ENCODE data around the gene CCDC175. TPM values are rescaled to one million over a fixed set of nuclear protein-coding genes. Genes with fewer than 3 reads are reported as not detected.
A peak's percentile ranks its signal among the peaks of the same experiment; 100 is the strongest.

The CCDC175 gene
- total RNA-seq, 1 donor from 2014 or later, result not detected

GRCh38 chr14:59540852-59541251, 35.8 kb downstream of the CCDC175 start:
- no peak for DNase-seq (ENCODE audit: low read depth in 2 of 2)

- DNase-seq (ENCODE audit: low read depth in 2 of 2), result no peak
These were observed 37.7 kb downstream of the CCDC175 start for GRCh38 chr14:59538936-59539335.

- no peak for DNase-seq (ENCODE audit: low read depth in 2 of 2)
These were observed 39.1 kb downstream of the CCDC175 start for GRCh38 chr14:59537476-59537875.

- no peak for DNase-seq (ENCODE audit: low read depth in 2 of 2)
These were observed 42.1 kb downstream of the CCDC175 start for GRCh38 chr14:59534361-59534987.

DNA sequence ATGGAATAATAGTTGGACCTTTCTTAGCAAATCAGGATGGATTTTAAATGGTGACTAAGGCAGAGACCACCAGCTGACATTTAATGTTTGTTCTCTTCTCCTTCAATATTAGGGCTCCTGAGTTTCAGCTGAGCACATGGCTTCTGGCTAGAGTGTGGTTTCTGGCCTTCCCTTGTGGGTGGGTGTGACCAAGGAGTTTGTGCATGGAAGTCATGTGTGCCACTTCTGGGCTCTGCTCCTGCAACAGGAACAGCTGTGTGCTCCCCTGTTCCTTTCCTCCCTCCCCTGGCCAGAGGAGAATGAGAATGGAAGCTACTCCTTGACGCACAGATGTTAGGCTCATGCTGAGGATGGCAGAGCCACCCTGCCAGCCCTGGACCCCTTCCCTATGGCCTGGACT, 44.2 kb downstream of the CCDC175 start:
- DNase-seq (ENCODE audit: low read depth in 2 of 2), result no peak

- no peak for DNase-seq (ENCODE audit: low read depth in 2 of 2)
These were observed 46.3 kb downstream of the CCDC175 start for GRCh38 chr14:59530349-59530748.

GRCh38 chr14:59529189-59529588, 47.4 kb downstream of the CCDC175 start:
- no peak for DNase-seq (ENCODE audit: low read depth in 2 of 2)

- DNase-seq (ENCODE audit: low read depth in 2 of 2), result no peak
These were observed 56.4 kb downstream of the CCDC175 start for GRCh38 chr14:59520224-59520623.

- peak in 1 of 2 donors; percentile 12 for DNase-seq (ENCODE audit: low read depth in 2 of 2)
These were observed 64.6 kb downstream of the CCDC175 start for GRCh38 chr14:59511916-59512575.

DNA sequence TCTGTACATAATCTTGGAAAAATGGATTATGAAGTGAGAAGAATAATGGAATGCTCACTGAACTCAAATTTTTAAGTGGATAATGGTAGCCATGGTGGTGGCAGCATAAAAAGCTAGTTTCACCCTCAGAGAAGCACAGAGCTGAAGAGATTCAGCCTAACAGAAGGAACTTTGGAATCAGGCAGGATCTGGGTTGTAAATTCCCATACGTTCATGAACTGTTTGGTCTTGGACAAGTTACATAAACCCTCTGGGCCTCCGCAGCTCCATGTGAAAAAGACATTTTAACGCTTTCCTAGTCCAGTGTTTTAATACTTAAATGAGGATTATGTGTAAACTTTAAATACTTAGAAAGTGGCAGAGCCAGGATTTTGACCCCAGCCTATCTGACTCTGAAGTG, 65.6 kb downstream of the CCDC175 start:
- DNase-seq (ENCODE audit: low read depth in 2 of 2), result no peak

GRCh38 chr14:59510001-59510400, 66.6 kb downstream of the CCDC175 start:
- no peak for DNase-seq (ENCODE audit: low read depth in 2 of 2)

- no peak for DNase-seq (ENCODE audit: low read depth in 2 of 2)
These were observed 67.5 kb downstream of the CCDC175 start for GRCh38 chr14:59509101-59509500.

GRCh38 chr14:59507752-59508103, 68.9 kb downstream of the CCDC175 start:
- DNase-seq (ENCODE audit: low read depth in 2 of 2), result no peak

GRCh38 chr14:59507063-59507751, 69.4 kb downstream of the CCDC175 start:
- peak in 1 of 2 donors; percentile 43 for DNase-seq (ENCODE audit: low read depth in 2 of 2)

DNA sequence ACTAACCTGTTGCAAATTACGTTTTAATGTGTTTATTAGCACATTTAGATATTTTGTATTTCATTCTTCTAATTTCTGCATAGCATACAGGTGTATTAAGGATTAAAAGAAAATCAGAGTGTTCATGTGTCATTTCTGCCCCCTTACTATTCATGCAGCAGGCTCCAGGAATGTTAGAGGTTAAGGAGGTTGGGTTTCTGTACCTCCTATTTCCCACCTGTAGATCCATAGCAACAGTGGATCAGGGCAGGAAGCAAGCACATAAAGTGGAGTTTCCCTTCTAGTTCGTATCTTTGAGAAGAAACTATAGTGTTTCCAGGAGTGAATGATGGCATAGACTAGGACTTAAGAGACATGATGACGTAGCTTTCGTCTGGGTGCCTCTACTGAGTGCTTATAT, 73.4 kb downstream of the CCDC175 start:
- no peak for DNase-seq (ENCODE audit: low read depth in 2 of 2)

DNA sequence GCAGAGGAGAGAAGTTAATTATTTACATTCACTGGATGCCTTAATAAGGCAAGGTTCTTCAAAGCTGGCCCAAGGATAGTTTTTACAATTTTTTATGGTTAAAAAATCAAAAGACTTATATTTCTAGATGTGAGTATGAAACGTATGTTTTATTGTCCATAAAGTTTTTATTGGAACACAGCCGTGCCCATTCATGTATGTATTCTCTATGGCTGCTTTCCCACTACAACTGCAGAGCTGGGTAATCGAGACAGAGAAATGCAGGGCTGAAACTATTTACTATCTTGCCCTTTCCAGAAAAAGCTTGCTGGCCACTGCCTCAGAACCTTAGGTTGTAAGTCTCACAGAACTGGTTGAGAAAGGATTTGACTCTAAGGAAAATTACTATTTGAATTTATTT, 75.9 kb downstream of the CCDC175 start:
- DNase-seq (ENCODE audit: low read depth in 2 of 2), result no peak

- no peak for DNase-seq (ENCODE audit: low read depth in 2 of 2)
These were observed 84.2 kb downstream of the CCDC175 start for GRCh38 chr14:59492384-59492783.

- no peak for DNase-seq (ENCODE audit: low read depth in 2 of 2)
These were observed 85.9 kb downstream of the CCDC175 start for GRCh38 chr14:59490756-59491155.

- DNase-seq (ENCODE audit: low read depth in 2 of 2), result no peak
These were observed 91.9 kb downstream of the CCDC175 start for GRCh38 chr14:59484639-59485175.

GRCh38 chr14:59483819-59484638, 92.6 kb downstream of the CCDC175 start, which contains the start of the genes JKAMP and L3HYPDH:
TSS of gene JKAMP (plus strand) at chr14:59484517. CDS start at chr14:59484590, 73 bp downstream.
TSS of gene L3HYPDH (minus strand) at chr14:59484408. CDS start at chr14:59484316, 92 bp downstream.
- DNase-seq (ENCODE audit: low read depth in 2 of 2), result peak; percentile 87 to 96

- peak in 1 of 2 donors; percentile 29 for DNase-seq (ENCODE audit: low read depth in 2 of 2)
These were observed 93.2 kb downstream of the CCDC175 start for GRCh38 chr14:59483363-59483762.

Data from dermis microvascular lymphatic vessel endothelial cell (primary cell).